ENCODE data around the gene KAT6B.
A peak's percentile ranks its signal among the peaks of the same experiment; 100 is the strongest.
"Not testable (repeated sequence)": the region's sequence is repeated elsewhere in the genome, so short reads cannot be mapped to it uniquely, and the experiment has no call there.

KAT6B gene

GRCh38 chr10:74826142-74827044 lies at the start of gene KAT6B:
Gene KAT6B, plus strand, starts transcription at chr10:74826600. Its CDS starts 16,258 bp downstream, at chr10:74842858.
- DNase-seq (ENCODE audit: low spot score): peak; percentile 100

- no peak for DNase-seq (ENCODE audit: low spot score)
Observed at GRCh38 chr10:74778436-74779094, 47.8 kb upstream of the KAT6B start.

- not testable (repeated sequence) for DNase-seq (ENCODE audit: low spot score)
Observed at GRCh38 chr10:74781870-74782269, 44.5 kb upstream of the KAT6B start.

GRCh38 chr10:74784462-74784861 lies 41.9 kb upstream of the KAT6B start:
- no peak for DNase-seq (ENCODE audit: low spot score)

GRCh38 chr10:74786126-74786525 lies 40.3 kb upstream of the KAT6B start:
- no peak for DNase-seq (ENCODE audit: low spot score)

GRCh38 chr10:74787457-74787856 lies 38.9 kb upstream of the KAT6B start:
- no peak for DNase-seq (ENCODE audit: low spot score)

GRCh38 chr10:74791979-74792378 lies 34.4 kb upstream of the KAT6B start:
- not testable (repeated sequence) for DNase-seq (ENCODE audit: low spot score)

GRCh38 chr10:74792726-74793125 lies 33.7 kb upstream of the KAT6B start:
- DNase-seq (ENCODE audit: low spot score): no peak

GRCh38 chr10:74793240-74793639 lies 33.2 kb upstream of the KAT6B start:
- not testable (repeated sequence) for DNase-seq (ENCODE audit: low spot score)

- no peak for DNase-seq (ENCODE audit: low spot score)
Observed at GRCh38 chr10:74794531-74794930, 31.9 kb upstream of the KAT6B start.

- DNase-seq (ENCODE audit: low spot score): no peak
Observed at GRCh38 chr10:74797550-74797949, 28.9 kb upstream of the KAT6B start.

- no peak for DNase-seq (ENCODE audit: low spot score)
Observed at GRCh38 chr10:74799721-74800221, 26.6 kb upstream of the KAT6B start.

GRCh38 chr10:74801447-74801846 lies 25.0 kb upstream of the KAT6B start:
- DNase-seq (ENCODE audit: low spot score): no peak

- no peak for DNase-seq (ENCODE audit: low spot score)
Observed at GRCh38 chr10:74808501-74808900, 17.9 kb upstream of the KAT6B start.

GRCh38 chr10:74810087-74810486 lies 16.3 kb upstream of the KAT6B start:
- no peak for DNase-seq (ENCODE audit: low spot score)

- DNase-seq (ENCODE audit: low spot score): peak; percentile 58
Observed at GRCh38 chr10:74813381-74814259, 12.8 kb upstream of the KAT6B start.

- no peak for DNase-seq (ENCODE audit: low spot score)
Observed at GRCh38 chr10:74814797-74815196, 11.6 kb upstream of the KAT6B start.

- no peak for DNase-seq (ENCODE audit: low spot score)
Observed at GRCh38 chr10:74816824-74817498, 9.4 kb upstream of the KAT6B start.

- DNase-seq (ENCODE audit: low spot score): no peak
Observed at GRCh38 chr10:74821501-74821900, 4.9 kb upstream of the KAT6B start.

GRCh38 chr10:74822101-74822500 lies 4.3 kb upstream of the KAT6B start:
- DNase-seq (ENCODE audit: low spot score): no peak

GRCh38 chr10:74822521-74823089 lies 3.8 kb upstream of the KAT6B start:
- DNase-seq (ENCODE audit: low spot score): no peak

Data from ecto neural progenitor cell (in vitro differentiated cells).